Prostate gland (tissue), 2 donors: ENCODE results near the gene INPP5A. TPM values are rescaled to one million over a fixed set of nuclear protein-coding genes. Genes with fewer than 3 reads are reported as not detected.

Source experiments
- DNase-seq: peaks from one replicate; pipeline ENCODE4 v3.0.0-alpha.2; 2019; ENCODE audit warnings: low spot score
- H3K27ac ChIP-seq, 2 donors: fragments of 200-600 bp; sonication (generic); 2 replicates each; pipeline ENCODE4 v1.5.1; 2017 to 2019
- H3K27me3 ChIP-seq: fragments of 200-600 bp; sonication (generic); replicated peaks from 2 replicates; pipeline ENCODE4 v1.5.1; 2019; ENCODE audit not compliant: insufficient read depth
- H3K36me3 ChIP-seq, 2 donors: fragments of 200-600 bp; sonication (generic); 1 replicate in 1 of 2; 2 replicates in 1 of 2; pipeline versions ENCODE4 v1.5.1 to v1.8.1; 2017 to 2019
- H3K4me1 ChIP-seq: fragments of 200-600 bp; sonication (generic); replicated peaks from 2 replicates; pipeline ENCODE4 v1.5.1; 2019
- H3K4me3 ChIP-seq, 2 donors: fragments of 200-600 bp; sonication (generic); 2 replicates each; pipeline ENCODE4 v1.5.1; 2017 to 2019
- H3K9me3 ChIP-seq: fragments of 200-600 bp; sonication (generic); 2 replicates; pipeline ENCODE4 v1.5.1; 2017
- POLR2A ChIP-seq: fragments of 450-650 bp; IDR thresholded peaks from one replicate; pipeline ENCODE4 v1.6.1; 2016; ENCODE audit warnings: antibody characterized with exemption, mild to moderate bottlenecking
- POLR2AphosphoS5 ChIP-seq: sonication (generic); formaldehyde crosslinking; IDR thresholded peaks from one replicate; pipeline ENCODE4 v1.6.1; 2017; ENCODE audit warnings: antibody characterized with exemption
- WGBS: methylation state at CpG from one replicate; pipeline ENCODE4 v1.1.5; 2018; 5-methylcytosine and 5-hydroxymethylcytosine counted together
- intact Hi-C: fragments of 100-400 bp; cut with DNase I; formaldehyde crosslinking; loops from one replicate; pipeline ENCODE4 v1.14.2; 2022
- total RNA-seq, 2 donors: library from RNA; depleted of rRNA; stranded (reverse); fragments of >200 nt; gene quantifications; one replicate each; pipeline ENCODE4 v1.1.0, GENCODE V29; 2016
- TF ChIP-seq, protein P1 (sequence below), 4 experiments: fragments of 200-600 bp in 2 of 4; fragments of 450-650 bp in 2 of 4; sonication (generic) in 2 of 4; IDR thresholded peaks; 1 replicate in 3 of 4; 2 replicates in 1 of 4; pipeline ENCODE4 v1.5.1; 2016 to 2019; ENCODE audit warnings: antibody characterized with exemption in 4 of 4, mild to moderate bottlenecking in 2 of 4, moderate library complexity in 2 of 4

The INPP5A gene
- total RNA-seq, 2 donors from 2014 or later = 49.5 to 83.3 TPM

DNA sequence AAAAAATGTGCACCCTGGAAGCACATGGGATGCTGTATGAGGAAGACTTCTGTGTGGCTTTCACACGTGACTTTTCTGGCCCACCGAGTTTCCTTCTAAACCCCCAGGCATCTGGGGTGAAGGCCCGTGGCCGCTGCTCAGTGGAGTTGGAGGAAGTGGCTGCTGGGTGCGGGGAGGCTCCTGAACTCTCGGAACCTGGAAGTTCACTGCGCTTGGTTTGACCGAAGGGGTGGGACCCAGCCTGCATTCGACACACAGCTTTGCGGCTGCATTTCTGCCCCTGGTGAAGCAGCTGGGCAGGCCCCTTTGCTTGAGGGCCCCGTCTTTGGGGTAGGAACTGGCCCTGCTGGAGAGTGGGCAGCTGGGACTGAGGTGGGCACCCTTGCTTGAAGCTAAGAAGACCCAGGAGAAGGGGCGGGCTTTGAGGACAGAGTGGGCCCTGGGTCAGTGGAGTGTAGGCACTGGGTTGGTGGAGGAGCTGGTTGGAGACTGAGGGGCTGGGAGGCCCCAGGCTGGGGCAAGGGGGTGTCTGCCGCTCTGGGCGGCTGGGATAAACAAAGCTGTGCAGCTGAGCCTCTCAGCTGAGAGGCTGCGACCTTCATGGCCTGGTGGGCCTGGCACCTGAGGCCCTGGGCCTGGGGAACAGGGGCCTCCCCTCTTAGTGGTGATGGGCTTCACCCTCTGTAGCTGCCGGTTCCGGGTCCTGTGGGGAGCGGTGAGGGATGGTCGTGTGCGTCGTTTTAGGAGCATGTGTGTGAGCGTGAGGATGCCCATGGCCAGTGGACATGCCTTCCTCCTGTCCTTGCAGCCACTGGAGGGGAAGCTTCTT, 78.0 kb downstream of the INPP5A start:
- H3K9me3 ChIP-seq = no peaks in the 10 kb centered on the region
- intact Hi-C loops = no loop called here
- peaks cover 11% of the 10 kb centered on the region for H3K4me1 ChIP-seq
- no peak overlapping the region for H3K4me3 ChIP-seq
- 98% methylated on average over 22 of the region's 22 CpGs for WGBS
- no peak overlapping the region for H3K27ac ChIP-seq
- TF ChIP-seq, protein P1, sequence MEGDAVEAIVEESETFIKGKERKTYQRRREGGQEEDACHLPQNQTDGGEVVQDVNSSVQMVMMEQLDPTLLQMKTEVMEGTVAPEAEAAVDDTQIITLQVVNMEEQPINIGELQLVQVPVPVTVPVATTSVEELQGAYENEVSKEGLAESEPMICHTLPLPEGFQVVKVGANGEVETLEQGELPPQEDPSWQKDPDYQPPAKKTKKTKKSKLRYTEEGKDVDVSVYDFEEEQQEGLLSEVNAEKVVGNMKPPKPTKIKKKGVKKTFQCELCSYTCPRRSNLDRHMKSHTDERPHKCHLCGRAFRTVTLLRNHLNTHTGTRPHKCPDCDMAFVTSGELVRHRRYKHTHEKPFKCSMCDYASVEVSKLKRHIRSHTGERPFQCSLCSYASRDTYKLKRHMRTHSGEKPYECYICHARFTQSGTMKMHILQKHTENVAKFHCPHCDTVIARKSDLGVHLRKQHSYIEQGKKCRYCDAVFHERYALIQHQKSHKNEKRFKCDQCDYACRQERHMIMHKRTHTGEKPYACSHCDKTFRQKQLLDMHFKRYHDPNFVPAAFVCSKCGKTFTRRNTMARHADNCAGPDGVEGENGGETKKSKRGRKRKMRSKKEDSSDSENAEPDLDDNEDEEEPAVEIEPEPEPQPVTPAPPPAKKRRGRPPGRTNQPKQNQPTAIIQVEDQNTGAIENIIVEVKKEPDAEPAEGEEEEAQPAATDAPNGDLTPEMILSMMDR (IDR thresholded peaks at IDR 0.05) = no peak
- no peak for TF ChIP-seq POLR2AphosphoS5
- no peak for TF ChIP-seq POLR2A
- no peak for DNase-seq
- H3K36me3 ChIP-seq = no peaks in the 10 kb centered on the region
- H3K27me3 ChIP-seq = no peaks in the 10 kb centered on the region

DNA sequence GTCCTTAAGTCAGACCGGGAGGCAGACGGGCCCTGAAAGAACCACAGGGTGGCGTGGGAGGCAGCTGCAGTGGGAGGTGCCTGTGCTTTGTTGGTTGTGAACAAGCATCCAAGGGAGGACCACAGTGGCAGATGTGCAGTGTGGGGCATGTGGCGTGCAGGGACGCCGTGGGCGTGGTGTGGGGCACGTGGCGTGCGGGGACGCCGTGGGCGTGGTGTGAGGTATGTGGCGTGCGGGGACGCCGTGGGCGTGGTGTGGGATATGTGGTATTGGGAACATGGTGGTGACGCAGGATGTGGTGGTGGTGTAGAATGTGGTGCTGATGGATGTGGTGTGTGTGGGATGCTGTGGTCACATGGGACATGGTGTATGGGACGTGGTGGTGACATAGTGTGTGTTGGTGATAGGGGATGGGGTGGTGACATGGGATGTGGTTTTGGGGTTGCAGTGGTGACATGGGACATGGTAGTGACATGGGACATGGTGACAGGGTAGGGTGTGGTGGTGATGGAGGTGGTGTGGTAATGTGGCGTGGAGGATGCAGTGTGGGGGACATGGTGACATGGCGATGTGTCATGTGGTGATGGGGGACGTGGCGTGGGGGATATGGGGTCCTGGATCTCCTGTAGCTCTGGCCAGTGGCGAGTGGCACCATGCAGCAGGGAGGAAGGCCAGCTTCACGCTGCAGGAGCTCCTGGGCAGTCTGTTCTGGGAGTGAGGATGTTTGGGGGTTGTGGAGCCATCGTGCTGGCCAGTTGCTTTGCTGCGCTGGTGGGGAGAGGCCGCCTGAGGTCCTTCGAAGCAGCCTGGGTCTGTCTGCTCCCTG, 78.8 kb downstream of the INPP5A start:
- TF ChIP-seq, protein P1 (IDR thresholded peaks at IDR 0.05) = no peak
- no peak for TF ChIP-seq POLR2AphosphoS5
- TF ChIP-seq POLR2A = no peak
- WGBS = 93% methylated on average over 30 of the region's 30 CpGs
- Histone ChIP-seq H3K4me1 (peaks cover 11% of the 10 kb centered on the region), H3K4me3 (no peak overlapping the region), H3K36me3 (no peaks in the 10 kb centered on the region), H3K9me3 (no peaks in the 10 kb centered on the region), H3K27ac (no peak overlapping the region), H3K27me3 (no peaks in the 10 kb centered on the region)
- no peak for DNase-seq
- intact Hi-C loops = no loop called here

GRCh38 chr10:132616996-132617736, 79.6 kb downstream of the INPP5A start:
- Histone ChIP-seq H3K27ac (no peak overlapping the region), H3K4me1 (peaks cover 9% of the 10 kb centered on the region), H3K36me3 (no peaks in the 10 kb centered on the region), H3K4me3 (no peak overlapping the region), H3K27me3 (no peaks in the 10 kb centered on the region), H3K9me3 (no peaks in the 10 kb centered on the region)
- intact Hi-C loops = no loop called here
- DNase-seq = no peak
- 91% methylated on average over 20 of the region's 20 CpGs for WGBS
- TF ChIP-seq, protein P1 (IDR thresholded peaks at IDR 0.05) = no peak
- TF ChIP-seq POLR2AphosphoS5 (no peak), POLR2A (no peak)

GRCh38 chr10:132617737-132618052, 80.1 kb downstream of the INPP5A start:
- no peaks in the 10 kb centered on the region for H3K36me3 ChIP-seq
- 96% methylated on average over 2 of the region's 2 CpGs for WGBS
- H3K27me3 ChIP-seq = no peaks in the 10 kb centered on the region
- H3K4me1 ChIP-seq = peaks cover 4% of the 10 kb centered on the region
- H3K27ac ChIP-seq = no peak overlapping the region
- no peak overlapping the region for H3K4me3 ChIP-seq
- TF ChIP-seq POLR2A (no peak), POLR2AphosphoS5 (no peak)
- TF ChIP-seq, protein P1 (IDR thresholded peaks at IDR 0.05) = no peak
- intact Hi-C loops = no loop called here
- no peaks in the 10 kb centered on the region for H3K9me3 ChIP-seq
- DNase-seq = no peak
